Activated CD4-positive, alpha-beta T cell treated with anti-CD3 and anti-CD28 coated beads for 4 hours (primary cell): ENCODE measurements around the gene UGGT2.
"Not testable (repeated sequence)": the region's sequence is repeated elsewhere in the genome, so short reads cannot be mapped to it uniquely, and the experiment has no call there.

ENCODE experiments used
- DNase-seq, 2 donors: peaks; one replicate each; pipeline ENCODE4 v3.0.0-alpha.2; 2020

The UGGT2 gene

DNA sequence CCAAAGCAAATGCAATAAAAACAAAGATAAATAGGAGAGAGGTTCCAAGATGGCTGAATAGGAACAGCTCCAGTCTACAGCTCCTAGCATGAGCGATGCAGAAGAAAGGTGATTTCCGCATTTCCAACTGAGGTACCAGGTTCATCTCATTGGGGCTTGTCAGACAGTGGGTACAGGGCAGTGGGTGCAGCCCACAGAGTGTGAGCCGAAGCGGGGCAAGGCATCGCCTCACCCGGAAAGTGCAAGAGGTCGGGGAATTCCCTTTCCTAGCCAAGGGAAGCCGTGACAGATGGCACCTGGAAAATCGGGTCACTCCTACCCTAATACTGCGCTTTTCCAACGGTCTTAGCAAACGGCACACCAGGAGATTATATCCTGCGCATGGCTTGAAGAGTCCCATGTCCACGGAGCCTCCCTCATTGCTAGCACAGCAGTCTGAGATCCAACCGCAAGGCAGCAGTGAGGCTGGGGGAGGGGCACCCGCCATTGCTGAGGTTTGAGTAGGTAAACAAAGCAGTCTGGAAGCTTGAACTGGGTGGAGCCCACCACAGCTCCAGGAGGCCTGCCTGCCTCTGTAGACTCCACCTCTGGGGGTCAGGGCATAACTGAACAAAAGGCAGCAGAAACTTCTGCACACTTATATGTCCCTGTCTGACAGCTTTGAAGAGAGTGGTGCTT, 6.6 kb downstream of the UGGT2 start:
- DNase-seq = not testable (repeated sequence)

DNA sequence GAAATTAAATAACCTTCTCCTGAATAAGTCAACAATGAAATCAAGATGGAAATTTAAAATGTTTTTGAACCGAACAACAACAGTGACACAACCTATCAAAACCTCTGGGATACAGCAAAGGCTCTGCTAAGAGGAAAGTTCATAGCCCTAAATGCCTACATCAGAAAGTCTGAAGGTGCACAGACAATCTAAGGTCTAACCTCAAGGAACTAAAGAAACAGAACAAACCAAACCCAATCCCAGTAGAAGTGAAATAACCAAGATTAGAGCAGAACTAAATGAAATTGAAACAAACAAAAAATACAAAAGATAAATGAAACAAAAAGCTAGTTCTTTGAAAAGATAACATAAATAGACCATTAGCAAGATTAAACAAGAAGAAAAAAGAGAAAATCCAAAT, 9.0 kb downstream of the UGGT2 start:
- DNase-seq = no peak

DNA sequence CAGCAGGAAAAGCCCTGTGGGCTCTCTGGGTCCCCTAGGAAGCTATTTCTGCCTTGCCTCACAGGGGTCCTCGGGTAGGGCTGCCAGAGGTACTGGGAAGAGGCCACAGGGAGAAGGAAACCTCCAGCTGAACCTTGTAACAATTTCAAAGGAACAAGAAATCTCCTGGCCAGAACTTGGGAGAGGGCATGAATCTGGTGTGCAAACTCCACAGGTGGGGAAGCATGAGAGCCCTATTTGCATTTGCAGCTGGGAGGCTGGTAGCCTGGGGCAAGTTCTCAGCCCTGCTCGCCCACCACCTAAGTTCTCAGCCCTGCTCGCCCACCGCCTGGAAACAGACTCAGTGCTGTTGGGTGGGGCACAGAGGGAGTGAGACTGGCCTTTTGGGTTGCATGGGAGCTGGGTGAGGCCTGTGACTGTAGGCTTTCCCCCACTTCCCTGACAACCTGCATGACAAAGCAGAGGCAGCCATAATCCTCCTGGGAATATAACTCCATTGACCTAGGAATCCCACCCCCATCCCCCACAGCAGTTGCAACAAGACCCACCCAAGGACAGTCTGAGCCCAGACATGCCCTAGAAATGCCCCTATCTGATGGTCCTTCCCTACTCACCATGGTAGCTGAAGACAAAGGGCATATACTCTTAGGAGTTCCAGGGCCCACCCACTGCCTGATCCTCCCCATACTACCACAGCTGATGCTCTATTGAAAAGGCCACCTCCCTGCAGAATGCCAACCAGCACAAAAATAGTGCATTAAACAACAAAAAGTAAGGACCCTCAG, 11.7 kb downstream of the UGGT2 start:
- DNase-seq = no peak

DNA sequence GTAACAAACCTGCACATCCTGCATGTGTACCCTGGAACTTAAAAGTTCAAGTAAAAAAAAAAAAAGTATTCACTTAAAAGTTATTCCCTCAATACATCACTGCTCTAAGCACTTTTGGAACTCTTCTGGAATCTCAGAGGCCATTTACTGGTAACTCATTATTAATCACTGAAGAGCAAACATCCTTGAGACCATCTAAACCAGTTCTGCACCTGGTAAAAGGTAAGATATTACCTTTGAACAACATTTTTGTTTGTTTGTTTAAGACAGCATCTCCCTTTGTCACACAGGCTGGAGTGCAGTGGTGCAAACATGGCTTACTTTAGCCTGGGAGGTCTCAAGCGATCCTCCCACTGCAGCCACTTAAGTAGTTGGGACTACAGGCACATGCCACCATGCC, 16.7 kb downstream of the UGGT2 start:
- no peak for DNase-seq

DNA sequence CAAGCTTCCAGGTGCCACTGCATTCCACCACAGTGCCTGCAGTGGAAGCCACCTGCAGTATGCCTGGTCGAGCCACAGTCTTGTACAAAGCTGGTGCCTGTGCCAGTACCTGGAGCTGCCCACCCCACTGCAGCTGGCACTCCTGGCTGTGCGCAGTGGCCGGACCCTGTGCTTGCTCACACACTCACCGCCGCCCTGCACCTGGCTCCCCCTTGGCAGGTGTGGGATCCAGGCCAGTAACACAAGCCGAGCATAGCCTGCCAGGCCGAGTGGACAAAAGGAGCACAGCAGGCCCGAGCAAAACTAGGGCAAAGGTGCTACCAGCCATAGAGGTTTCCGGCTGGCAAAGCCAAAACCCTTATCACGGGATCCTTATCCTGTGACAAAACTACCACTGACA, 18.5 kb downstream of the UGGT2 start:
- DNase-seq = no peak

DNA sequence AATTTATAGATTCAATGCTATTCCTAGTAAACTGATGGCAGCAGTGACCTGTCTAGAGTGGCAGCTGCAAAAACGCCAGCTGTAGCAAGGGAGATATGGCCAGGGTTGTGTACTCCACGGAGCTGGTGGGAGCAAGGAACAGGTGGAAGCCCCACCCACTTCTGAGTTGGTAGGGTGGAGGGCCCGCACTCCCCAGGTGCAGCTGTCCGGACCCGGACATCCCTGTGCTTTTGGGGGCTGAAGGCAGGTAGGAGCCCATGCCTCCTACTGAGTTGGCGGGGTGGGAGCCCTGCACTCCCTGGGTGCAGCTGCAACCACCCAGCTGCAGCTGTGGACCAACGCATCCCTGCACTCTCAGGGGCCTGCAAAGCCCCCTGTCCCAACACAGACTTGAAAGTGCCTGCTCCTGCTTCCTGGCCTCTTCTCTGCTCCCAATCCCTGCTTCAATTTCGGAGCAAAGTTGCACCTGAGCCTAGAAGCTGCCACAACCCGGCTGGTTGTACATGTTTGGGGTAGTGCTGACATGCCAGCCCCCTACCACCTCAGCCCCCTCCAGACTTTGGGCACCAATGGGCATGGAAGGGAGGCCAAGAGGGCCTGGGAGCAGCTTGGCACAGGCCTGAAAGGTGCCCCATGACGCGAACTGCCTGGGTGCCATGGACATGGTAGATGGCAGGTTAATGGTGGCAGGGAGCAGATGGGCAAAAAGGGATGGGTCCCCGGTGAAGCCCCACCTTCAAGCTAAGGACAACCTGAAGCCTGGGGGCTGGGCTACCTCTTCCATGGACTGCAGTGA, 19.8 kb downstream of the UGGT2 start:
- no peak for DNase-seq

DNA sequence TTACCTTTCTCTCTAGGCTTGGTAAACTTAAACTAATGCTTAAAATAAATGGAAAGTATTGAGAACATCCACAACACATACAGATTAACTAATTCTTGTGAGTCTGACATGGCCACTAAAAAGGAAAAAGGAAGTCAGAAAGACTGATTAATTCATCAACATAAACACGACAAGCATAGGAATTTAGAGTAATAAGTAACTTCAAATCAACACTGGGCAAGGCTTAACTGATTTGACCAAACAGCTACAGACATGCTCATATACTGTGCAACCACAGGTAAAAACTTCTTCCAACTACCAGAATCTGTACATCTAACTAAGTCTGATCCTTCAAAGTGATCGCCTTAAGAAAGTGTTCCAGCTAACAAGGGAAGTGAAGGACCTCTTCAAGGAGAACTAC, 20.5 kb downstream of the UGGT2 start:
- no peak for DNase-seq

DNA sequence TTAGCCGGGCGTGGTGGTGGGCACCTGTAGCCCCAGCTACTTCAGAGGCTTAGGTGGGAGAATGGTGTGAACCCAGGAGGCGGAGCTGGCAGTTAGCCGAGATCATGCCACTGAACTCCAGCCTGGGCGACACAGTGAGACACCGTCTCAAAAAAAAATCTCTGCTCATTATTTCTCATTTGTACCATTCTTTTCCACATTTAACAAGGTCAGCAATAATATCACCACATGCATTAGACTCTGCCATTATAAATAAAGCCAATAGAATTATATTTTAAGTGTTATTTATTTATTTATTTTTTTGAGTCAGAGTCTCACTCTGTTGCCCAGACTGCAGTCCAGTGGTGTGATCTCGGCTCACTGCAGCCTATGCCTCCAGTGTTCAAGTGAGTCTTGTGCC, 24.2 kb downstream of the UGGT2 start:
- no peak for DNase-seq

DNA sequence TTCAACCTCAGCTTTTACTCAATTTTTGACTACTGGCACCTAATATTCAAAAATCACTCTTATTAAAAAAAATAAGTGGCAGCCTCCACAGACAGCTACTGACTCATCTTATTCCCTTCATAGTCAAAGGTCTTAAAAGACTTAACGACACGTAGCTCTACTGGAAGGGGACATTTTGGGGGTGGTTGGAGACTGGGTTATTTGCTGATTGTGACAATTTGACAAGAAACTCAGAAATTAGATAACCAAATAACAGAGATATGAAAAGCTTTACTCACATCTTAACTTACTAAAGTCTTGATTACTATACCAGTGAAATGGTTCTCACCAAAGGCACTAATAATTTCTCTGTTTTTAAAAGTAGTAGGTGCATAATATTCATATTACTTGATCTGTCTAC, 25.7 kb downstream of the UGGT2 start:
- no peak for DNase-seq

DNA sequence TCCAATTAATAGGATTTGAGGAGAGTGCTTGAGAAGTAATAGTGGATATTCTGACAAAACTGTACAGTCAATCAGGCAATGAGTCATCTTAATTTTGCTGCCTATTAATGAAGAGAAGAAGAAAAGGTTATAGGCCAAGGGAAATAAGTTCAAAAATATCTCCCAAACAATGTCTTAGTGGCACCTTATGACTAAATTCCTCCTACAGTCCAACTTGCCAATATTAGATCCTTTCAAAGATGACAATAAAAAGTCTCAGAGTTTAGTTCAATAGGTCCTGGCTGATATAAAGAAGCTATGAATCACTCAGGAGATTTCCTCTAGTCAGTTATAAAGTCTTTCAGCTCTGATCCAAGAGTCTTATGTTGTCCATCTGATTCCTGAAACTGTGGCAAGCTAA, 27.9 kb downstream of the UGGT2 start:
- DNase-seq = no peak

DNA sequence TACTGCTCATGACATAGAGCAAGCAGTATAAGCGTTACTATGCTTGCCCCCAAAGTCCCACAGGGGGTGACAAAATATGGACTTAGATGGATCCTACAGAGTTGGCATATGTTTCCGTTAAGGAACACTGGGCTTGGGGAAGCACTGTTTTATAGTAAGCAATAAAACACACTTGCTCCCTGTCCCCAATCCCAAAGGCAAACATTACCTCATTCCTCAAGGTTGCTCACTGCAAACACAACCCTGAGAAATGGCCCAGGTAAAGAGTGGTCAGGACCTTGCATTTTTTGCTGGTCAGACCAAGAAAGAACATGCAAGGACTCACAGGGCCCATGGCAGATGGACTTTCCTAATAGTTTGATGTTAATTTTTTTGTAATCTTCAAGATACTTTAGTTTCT, 32.3 kb downstream of the UGGT2 start:
- no peak for DNase-seq

DNA sequence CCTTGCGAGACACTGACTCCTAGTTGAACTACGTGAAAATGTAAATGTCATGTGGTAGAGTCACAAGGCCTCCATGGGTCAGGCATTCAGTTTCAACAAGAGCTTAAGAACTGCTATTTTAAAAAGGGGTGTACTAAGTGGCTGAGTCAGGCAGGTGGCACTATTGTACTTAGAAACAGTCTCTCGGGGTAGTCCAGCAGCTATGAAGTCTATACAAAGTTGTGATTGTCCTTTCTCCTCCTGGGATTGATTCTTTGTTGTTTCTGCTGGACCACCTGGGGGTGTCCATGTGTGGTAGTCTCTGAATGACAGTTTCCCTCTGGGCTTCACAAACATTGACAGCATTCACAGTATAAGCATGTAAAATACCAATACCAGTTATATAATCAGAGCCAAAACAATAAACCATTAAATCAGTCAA, 33.0 kb downstream of the UGGT2 start:
- no peak for DNase-seq

DNA sequence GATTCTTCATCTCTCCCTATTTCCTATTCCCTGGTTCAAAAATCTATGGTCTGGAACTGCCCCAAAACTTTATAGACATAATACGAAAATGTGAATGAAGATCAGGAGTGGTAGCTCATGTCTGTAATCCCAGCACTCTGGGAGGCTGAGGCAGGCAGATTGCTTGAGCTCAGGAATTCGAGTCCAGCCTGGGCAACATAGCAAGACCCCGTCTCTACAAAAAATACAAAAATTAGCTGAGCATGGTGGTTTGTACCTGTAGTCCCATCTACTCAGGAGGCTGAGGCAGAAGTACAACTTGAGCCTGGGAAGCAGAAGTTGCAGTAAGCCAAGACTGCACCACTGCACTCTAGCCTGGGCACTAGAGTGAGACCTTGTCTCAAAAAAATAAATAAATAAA, 35.1 kb downstream of the UGGT2 start:
- DNase-seq = no peak

DNA sequence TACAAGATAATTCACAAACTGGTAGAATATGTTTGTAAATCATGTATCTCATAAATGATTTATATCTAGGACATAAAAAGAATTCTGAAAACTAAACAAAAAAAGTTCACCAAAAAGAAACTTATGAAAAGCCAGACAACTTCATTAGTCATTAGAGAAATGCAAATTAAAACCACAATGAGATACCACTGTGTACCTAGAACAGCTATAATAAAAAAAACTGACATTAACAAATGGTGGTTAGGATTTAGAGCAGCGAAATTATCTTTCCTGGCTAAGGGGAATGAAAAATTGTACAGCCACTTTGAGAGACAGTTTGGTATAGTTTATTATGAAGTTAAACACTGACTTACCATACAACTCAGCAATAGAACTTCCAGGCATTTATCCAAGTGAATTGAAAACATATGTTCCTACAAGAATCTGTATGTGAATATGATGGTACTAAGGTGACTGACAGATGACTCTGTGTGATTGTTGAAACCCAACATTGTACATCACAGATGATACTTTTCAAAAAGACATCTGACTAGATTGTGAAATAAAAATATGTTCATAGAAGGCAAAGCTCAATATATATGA, 41.8 kb downstream of the UGGT2 start:
- no peak for DNase-seq

DNA sequence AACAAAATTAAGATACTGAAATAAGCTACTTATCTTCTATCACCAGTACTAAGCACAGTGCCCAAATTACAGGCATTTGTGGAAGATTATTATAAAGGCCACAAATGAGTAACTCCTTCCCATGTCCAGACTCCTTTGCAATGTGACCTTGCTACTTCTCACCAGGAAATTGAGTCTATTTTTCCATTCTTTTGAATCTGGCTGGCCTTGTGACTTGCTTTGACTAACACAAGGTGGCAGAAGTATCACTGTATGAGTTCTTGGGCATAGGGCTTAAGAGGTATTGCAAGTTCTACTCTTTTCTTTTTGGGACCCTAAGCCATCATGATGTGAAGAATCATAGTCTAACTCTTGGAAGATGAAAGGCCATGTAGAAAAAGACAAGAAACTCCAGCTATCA, 49.9 kb downstream of the UGGT2 start:
- DNase-seq = no peak

DNA sequence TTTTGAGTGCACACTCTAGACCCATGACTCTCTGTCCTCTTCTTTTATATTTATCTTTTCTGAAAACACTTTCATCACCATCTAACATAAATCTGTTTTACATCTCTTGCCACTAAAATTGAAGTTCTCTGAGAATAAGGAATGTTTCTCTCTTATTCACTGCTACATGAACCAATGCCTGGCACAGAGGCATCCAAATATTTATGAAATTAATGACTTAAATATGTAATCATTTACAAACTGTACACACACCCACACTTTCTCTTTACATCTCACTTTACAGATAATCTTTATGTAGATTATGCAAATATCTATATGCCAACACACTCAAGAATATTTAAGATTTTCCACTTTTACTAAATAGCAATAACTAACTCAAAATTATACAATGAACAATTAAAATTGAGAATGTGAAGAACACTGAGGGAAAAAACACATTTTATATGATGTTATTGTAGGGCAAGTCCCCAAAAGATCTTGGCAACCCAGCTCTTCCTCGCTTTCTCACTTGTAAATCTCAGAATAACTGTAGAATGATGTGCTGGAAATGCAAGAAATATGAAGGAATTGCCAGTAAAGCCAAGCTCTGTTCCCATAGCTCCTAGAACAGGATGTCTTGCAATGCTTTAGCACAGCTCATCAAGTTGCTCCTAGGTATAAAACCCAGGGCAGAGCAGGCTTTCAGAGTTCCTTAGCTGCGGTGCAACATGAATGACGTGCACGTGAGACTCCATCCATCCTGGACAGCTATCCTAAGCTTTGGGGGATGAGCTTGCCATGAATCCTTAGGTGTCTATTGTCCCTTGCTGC, 50.7 kb downstream of the UGGT2 start:
- no peak for DNase-seq

DNA sequence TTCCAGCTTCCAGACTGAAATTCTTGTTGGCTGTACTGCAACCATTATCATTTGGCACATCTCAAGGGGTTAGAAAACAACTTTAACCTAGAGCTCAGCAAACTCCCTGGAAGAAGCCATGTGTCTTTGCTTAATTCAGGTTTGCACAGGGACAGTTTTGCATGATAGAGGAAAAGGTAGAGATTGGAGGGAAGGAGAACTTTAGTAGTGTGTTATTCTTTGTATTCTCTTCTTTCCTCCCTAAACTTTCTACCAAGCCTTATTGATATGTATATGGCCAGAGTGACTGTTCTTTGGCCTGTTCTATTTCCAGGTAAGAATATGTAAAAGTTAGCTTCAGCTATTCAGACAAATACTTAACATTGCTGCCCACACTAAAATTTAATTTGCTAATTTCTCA, 53.1 kb downstream of the UGGT2 start:
- DNase-seq = no peak

DNA sequence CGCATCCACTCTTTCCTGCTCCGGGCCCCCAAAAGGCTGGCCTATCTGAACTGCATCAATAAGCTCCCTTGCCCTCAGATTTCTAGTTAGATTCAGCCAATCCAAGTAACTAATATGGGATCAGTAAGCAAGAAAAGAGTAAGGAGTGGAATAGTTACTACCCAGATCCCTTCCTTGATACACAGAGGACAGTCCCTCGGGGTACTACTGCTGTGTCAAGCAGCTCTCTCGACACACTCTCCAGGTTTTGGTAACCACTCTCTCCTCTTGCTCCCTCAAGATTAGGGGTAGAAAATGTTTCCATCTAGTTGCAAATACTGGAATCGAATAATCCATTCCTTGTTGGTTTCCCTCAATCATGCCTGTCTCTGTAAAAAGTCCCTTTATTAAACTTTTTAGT, 65.4 kb downstream of the UGGT2 start:
- no peak for DNase-seq

DNA sequence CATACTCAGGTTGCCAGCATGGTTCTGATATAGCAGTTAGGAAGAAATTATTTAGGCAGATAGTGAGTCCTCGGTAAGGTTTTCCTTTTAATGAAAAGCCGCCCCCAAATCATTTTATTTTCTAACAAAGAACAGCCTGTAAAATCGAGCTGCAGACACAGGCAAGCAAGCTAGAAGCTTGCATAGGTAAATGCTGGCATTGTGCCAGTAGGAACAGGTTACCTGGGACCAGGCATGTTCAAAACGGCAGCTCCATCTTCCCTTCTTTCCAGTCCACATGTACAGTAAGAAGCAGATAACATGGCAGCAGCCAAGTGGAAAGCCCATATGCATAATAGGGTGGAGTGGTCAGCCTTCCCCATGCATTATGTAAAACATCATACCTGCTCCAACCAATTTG, 71.1 kb downstream of the UGGT2 start:
- DNase-seq = no peak

DNA sequence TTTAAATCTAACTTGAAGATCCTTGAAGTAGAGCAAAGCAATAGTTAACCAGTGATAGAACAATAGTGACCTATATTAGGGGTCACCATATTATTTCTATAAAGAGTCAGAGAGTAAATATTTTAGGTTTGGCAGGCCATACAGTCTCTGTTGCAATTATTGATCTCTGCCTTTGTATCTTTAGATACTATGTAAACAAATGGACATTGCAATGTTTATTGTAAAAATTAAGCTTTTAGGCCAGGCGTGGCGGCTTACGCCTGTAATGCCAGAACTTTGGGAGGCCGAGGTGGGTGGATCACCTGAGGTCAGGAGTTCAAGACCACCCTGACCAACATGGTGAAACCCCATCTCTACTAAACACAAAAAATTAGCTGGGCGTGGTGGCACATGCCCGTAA, 80.5 kb downstream of the UGGT2 start:
- DNase-seq = not testable (repeated sequence)

DNA sequence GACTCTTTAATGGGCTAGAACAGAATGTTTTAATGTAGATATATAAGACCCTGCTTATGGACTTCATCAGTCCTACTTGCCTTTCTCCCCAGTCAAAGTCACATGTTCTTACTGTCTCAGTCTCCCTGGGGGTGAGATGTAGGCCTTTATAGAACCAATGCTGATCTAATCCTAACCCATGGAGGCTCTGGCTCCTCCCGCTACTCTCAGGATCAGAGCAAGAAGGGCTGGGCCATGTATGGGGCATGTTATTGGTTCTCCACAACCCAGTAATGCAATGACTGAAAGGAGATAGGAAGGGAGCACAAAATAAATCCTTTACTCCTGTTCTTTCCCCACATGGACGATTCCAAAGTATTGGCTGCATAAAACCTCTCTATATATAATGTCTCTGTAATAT, 82.3 kb downstream of the UGGT2 start:
- no peak for DNase-seq

DNA sequence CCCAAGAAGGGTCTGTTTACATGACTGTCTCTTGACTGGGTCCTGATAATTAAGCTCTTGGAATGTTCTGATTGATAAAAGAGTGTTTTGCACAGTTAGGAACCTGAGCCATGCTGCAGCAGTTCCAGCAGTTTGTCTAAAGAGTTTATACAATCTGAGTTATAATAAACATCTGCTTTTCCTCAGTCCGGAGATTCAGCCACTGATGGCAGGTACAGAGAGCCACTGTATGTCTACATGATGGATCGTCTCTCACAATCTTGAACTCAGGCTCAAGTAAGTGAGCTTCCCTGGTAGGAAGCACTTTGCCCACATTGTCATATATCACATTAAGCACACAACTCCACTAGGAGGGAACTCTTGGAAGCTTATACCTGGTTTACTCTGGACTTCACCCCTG, 84.3 kb downstream of the UGGT2 start:
- DNase-seq = no peak

DNA sequence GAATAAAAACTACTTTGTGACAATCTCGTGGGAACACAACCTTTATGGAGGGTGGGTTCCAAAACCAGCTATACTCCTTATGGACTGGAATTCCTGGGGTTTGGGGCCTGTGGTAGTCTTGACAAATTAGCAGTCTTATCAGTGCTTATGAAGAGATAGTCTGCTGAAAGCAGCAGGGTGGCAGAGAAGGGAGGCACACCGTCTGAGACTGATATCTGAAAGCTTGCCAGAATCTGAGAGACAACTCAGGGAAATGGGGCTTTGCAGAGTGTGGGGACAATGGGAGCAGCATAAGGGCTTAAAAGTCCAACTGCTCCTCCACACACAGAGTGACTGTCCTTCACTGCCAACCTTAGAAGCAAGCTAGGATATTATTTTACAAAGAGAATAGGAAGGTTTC, 95.9 kb downstream of the UGGT2 start:
- no peak for DNase-seq
